22Rv1 (cell line): ENCODE results near the gene RNASE4.

Experiments
- CTCF ChIP-seq: fragments of 450-650 bp; IDR thresholded peaks from 2 replicates; pipeline ENCODE4 v1.5.1; 2017; ENCODE audit warnings: mild to moderate bottlenecking
- ZFX ChIP-seq: fragments of 450-650 bp; IDR thresholded peaks from 2 replicates; pipeline ENCODE4 v1.6.1; 2017; ENCODE audit warnings: antibody characterized with exemption, borderline replicate concordance

GRCh38 chr14:20719777-20720176 lies 35.4 kb downstream of the RNASE4 start:
- TF ChIP-seq CTCF (no peak), ZFX (no peak)
